G401.6 (cell line): ENCODE results near the gene CTIF.

Experiments
- FAIRE-seq: peaks from 2 replicates; lab custom pipeline; 2012; peaks lifted over from hg19 to GRCh38; lab: Jason Lieb, UNC

The CTIF gene

GRCh38 chr18:48871391-48872166, 332.7 kb downstream of the CTIF start:
- no peak for FAIRE-seq

- no peak for FAIRE-seq
Observed at GRCh38 chr18:48872234-48873145, 333.7 kb downstream of the CTIF start.

DNA sequence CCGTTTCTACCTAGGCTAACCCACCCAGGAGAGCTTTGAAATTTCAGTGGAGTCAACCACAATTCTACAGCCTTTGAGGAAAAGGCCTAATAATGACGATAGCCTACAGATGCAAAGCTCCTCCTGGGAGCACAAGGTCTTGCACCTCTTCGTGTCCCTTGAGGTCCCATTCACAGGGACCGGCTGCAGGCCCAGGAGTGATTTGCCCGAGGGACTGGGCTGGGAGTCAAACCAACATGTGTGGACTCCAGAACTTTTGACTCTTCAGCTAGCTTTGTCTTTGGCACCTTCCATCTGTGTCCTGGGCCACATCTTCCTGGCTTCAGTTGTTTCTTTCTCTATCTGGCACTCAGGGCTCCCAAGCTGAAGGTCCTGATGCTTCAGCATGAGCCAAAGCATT, 335.4 kb downstream of the CTIF start:
- FAIRE-seq: no peak

DNA sequence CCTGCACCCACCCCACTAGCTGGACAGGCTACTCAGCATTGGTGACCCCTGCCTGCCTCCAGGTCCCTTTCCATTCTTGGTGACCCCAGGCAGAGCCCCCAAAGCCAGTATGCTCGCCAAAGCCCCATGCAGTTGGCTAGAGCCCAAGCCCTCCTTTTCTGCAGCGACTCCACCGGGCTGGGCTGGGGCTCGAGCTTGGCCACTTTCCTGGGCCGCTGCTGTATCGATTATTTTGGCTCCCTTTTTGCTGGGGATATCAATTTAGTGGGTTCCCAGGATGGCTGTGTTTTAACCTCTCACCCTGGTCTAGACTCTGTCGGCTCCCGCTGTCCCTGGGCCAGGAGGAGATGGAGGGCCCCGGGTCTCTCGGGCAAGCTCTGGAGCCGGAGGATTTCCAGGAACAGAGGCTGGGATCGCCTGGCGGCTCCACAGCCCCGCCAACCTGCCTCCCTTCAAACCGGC, 335.9 kb downstream of the CTIF start:
- FAIRE-seq: no peak

- no peak for FAIRE-seq
Observed at GRCh38 chr18:48875314-48875941, 336.6 kb downstream of the CTIF start.

GRCh38 chr18:48875942-48876511, 337.2 kb downstream of the CTIF start:
- no peak for FAIRE-seq

- FAIRE-seq: no peak
Observed at GRCh38 chr18:48876590-48876989, 337.8 kb downstream of the CTIF start.

DNA sequence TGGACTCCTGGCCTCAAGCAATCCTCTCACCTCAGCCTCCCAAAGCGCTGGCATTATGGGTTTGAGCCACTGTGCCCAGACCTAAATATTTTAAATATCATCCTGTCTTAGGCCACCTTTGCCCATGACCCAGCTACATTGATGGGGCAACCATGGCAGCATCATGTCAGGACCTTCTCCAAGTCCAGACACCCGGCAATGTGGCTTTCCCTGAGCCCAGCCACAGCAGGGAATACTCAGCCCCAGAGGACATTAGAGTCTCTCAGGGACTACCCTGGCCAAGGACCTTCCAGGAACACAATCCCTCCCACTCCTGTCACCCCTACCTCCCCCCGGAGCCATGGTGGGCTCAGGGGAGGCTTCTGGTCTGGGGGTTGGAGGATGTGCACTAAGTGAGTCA, 339.1 kb downstream of the CTIF start:
- FAIRE-seq: no peak

DNA sequence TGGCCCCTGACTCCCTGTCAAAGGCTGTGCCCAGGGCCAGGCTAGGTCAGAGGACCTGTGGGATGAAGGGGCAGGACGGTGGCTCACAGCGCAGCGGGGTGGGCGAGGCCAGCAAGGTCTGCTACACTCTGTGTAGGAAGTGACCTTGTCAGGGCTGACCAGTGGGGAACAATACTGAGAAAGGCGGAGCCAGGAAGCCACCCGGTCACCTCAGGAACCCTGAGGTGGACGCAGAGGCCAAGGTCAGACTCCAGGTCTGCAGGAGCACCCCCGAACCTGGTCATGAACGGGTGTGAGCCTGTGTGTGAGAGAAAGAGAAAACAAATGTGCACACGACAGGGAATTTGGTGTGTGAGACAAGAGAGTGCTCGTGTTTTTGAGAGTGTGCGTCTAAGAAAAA, 339.6 kb downstream of the CTIF start:
- no peak for FAIRE-seq

- FAIRE-seq: no peak
Observed at GRCh38 chr18:48879008-48879431, 340.2 kb downstream of the CTIF start.

- no peak for FAIRE-seq
Observed at GRCh38 chr18:48880931-48881330, 342.1 kb downstream of the CTIF start.

DNA sequence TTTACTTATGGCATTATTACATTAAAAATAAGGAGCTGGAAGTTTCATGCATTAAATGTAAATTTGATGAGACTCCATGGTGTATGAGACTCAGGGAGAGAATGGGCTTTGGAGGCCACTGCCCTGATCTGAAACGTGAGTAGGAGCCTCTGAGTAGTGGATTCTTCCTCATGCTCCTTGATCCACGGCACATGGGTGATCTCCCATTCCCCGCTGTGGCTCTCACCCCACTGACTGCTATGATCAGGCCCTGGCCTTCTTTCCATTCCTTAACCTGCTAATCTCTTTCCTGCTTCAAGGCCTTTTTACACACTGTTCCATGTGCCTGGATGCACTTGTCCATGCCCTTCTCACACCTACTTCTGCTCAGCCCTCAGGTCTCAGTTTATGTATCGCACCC, 343.5 kb downstream of the CTIF start:
- no peak for FAIRE-seq

GRCh38 chr18:48884306-48884705, 345.5 kb downstream of the CTIF start:
- no peak for FAIRE-seq

- no peak for FAIRE-seq
Observed at GRCh38 chr18:48884771-48885170, 345.9 kb downstream of the CTIF start.

DNA sequence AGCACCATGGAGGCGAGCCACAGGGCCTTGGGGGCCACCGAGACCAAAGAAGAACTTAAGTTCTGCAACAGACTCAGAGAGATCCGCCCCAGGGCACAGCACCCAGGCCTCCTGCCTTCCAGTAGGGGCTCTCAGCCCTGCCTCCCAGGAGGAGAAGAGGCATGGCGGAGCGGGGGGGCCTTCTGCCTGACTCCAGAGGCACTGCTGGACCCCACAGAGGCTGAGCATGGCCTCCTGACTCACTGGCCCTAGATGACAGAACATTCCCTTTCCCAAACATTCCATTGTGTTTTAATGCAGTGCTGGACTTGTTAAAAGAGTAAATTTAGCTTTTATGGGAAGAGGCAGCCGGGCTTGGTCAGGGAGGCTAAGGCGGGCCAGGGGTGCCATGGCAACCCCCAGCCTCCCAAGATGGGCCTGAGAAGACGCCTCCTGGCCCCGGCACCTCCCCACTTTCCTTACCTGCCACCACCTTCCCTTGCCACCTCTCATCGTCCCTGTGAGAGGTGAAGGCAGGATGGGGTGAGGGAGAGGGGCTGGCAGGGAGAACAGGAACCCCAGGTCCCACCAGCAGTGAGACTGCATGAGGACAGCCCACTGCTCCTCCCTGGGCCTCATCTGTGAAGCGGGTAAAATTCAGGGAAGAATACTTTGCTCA, 346.6 kb downstream of the CTIF start:
- no peak for FAIRE-seq

DNA sequence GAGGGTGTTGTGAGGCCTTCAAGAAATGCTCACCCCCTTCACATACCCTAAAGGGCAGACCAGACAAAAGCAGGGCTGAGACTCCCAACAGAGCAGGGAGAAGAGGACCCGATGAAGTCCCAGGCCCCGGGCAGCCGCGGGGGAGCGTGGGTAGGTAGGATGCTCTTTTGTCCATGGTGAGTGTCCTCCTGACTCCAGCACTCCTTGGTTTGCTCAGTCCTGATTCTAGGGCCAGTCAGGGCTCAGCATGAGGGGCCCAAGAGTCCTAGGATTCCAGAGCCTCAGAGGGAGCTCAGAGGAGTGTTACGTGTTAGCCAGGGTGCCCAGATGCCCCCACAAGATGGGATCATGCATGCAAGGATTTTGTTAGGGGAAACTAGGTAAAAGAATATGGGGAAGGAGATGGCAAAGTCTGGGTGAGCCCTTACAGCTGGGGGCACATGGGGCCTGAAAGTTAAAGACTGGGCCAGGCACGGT, 347.1 kb downstream of the CTIF start:
- FAIRE-seq: no peak

GRCh38 chr18:48886520-48887293, 347.9 kb downstream of the CTIF start:
- FAIRE-seq: no peak

GRCh38 chr18:48887294-48887904, 348.6 kb downstream of the CTIF start:
- no peak for FAIRE-seq

DNA sequence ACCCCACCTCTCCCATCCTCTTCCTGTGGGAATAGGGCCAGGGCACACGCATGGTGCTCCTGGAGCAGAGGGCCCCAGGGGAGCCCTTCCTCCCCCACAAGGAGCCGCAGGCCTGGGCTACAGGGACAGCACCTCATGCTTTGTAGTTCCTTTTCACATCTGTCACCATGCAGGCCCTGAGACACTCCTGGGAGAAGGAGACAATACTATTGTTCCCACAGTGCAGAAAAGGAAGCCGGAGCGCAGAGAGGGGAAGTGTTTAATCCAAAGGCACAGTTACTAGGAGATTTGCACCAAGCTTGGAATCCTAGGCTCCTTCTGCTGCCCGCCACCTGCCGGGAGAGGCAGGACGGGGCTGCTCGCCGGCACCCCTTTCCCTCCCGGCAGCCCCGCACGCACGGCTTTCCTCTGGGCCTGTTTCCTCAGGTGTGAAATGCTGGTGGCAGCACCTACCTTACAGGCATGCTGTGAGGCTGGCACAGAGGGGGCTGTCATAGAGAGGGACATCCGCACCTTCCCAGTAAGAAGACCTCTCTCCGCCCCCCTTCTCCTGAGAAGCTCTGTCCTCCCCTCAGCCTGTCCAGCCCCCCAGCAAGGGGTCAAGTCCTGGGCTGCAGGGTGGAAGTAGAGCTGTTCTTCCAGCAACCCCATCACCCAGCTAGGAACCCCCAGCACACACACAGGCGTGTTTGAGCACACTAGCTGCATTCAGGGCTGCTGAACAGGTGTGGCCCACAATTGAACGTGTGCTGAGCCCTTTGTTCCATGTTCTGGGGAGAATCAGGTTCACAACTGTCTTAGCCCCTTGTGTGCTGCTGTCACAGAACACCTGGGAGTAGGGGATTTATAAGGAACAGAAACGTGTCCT, 349.3 kb downstream of the CTIF start:
- FAIRE-seq: no peak

DNA sequence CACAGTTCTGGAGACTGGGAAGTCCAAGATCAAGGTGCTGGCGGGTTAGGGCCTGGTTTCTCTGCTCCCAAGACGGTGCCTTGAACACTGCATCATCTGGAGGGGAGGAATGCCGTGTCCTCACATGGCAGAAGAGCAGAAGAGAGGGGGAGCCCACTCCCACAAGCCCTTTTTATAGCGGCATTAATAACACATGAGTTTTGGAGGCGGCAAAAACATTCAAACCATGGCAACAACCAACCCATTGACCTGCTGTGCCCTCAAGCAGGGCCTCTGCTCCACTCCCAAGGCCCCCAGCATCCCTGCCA, 349.9 kb downstream of the CTIF start:
- no peak for FAIRE-seq
